B cell (primary cell): ENCODE measurements around the gene RAD51B.

Source experiments
- EZH2 ChIP-seq: IDR thresholded peaks from 2 replicates; pipeline ENCODE4 v1.6.1; 2012; ENCODE audit warnings: borderline replicate concordance, low read depth, mild to moderate bottlenecking, moderate library complexity, low read length; ENCODE audit not compliant: insufficient read depth, poor library complexity, severe bottlenecking
- TF ChIP-seq, protein P1 (sequence below): fragments of 200-600 bp; IDR thresholded peaks from one replicate; pipeline ENCODE4 v1.8.0; 2022; ENCODE audit warnings: antibody characterized with exemption, mild to moderate bottlenecking

DNA sequence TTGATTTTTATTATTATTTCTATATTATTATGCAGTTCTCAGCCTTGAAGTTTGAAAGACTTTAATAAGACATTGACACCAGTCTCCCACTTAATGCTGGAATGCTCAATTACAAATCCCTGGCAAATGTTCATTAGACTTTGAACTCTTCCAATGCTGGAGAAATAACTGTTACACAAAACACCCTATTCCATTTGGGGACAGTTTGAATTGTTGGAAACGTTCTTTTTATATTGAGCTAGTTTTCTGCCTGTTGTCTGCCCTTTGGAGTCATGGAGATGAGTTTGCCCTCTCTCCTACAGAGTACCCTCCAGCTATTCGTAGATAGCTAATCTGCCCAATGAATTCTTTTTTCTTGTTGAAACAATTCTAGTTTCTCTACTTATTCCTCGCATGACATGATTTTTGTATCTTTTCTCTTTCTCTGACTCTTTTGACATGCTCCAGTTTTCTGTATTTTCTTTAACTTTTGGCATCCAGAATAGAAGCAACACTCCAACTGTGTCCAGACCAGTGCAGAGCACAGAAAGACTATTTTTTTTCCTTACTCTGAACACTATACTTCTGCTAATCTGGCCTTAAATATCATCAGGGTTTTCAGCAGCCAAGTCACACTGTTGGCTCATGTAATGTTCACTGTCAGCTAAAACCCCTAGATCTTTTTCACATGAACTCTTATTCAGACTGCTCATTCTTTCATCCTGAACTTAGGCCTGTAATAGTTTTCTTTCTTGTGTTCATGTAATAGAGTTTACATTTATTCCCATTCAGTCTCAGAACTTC is 379.3 kb downstream of the RAD51B start:
- TF ChIP-seq, protein P1, sequence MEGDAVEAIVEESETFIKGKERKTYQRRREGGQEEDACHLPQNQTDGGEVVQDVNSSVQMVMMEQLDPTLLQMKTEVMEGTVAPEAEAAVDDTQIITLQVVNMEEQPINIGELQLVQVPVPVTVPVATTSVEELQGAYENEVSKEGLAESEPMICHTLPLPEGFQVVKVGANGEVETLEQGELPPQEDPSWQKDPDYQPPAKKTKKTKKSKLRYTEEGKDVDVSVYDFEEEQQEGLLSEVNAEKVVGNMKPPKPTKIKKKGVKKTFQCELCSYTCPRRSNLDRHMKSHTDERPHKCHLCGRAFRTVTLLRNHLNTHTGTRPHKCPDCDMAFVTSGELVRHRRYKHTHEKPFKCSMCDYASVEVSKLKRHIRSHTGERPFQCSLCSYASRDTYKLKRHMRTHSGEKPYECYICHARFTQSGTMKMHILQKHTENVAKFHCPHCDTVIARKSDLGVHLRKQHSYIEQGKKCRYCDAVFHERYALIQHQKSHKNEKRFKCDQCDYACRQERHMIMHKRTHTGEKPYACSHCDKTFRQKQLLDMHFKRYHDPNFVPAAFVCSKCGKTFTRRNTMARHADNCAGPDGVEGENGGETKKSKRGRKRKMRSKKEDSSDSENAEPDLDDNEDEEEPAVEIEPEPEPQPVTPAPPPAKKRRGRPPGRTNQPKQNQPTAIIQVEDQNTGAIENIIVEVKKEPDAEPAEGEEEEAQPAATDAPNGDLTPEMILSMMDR: no peak
- TF ChIP-seq EZH2: no peak
